Neural cell (in vitro differentiated cells): ENCODE results near the gene NSMF. TPM values are rescaled to one million over a fixed set of nuclear protein-coding genes. Genes with fewer than 3 reads are reported as not detected.

ENCODE experiments used
- H2AFZ ChIP-seq: fragments of 200-600, 300-800 bp; sonication (generic), shearing (Covaris generic); 2 replicates; pipeline ENCODE4 v1.6.0; 2014; ENCODE audit warnings: low read depth, mild to moderate bottlenecking, antibody characterized with exemption, low read length, moderate library complexity
- H3F3A ChIP-seq: fragments of 200-600 bp; shearing (Covaris generic); 2 replicates; pipeline ENCODE4 v1.6.1; 2016; ENCODE audit warnings: mild to moderate bottlenecking, moderate library complexity, mixed read lengths, antibody characterized with exemption, low read length; ENCODE audit not compliant: insufficient read depth, poor library complexity, severe bottlenecking
- H3K27ac ChIP-seq: fragments of 200-600, 300-800 bp; sonication (generic), shearing (Covaris generic); 2 replicates; pipeline ENCODE4 v1.5.1; 2014; ENCODE audit warnings: mild to moderate bottlenecking, low read length, moderate library complexity
- H3K27me3 ChIP-seq: fragments of 300-800, 200-600 bp; sonication (generic), shearing (Covaris generic); 2 replicates; pipeline ENCODE4 v1.6.0; 2014; ENCODE audit warnings: mild to moderate bottlenecking, low read depth, low read length, moderate library complexity; ENCODE audit not compliant: insufficient read depth
- H3K36me3 ChIP-seq: fragments of 300-800, 200-600 bp; sonication (generic), shearing (Covaris generic); 2 replicates; pipeline ENCODE4 v1.5.1; 2014; ENCODE audit warnings: mild to moderate bottlenecking, antibody characterized with exemption, low read length, moderate library complexity; ENCODE audit not compliant: insufficient read depth
- H3K4me2 ChIP-seq: fragments of 300-800, 200-600 bp; sonication (generic), shearing (Covaris generic); 2 replicates; pipeline ENCODE4 v1.6.0; 2014; ENCODE audit warnings: mild to moderate bottlenecking, low read length
- H3K4me3 ChIP-seq: fragments of 300-800, 200-600 bp; sonication (generic), shearing (Covaris generic); 2 replicates; pipeline ENCODE4 v1.5.1; 2014; ENCODE audit warnings: mild to moderate bottlenecking, low read length, moderate library complexity
- H3K79me2 ChIP-seq: fragments of 200-600 bp; shearing (Covaris generic); replicated peaks from 2 replicates; pipeline ENCODE4 v1.6.0; 2014; ENCODE audit warnings: mild to moderate bottlenecking, low read length, moderate library complexity; ENCODE audit not compliant: insufficient read depth
- H3K9ac ChIP-seq: fragments of 300-800, 200-600 bp; sonication (generic), shearing (Covaris generic); 2 replicates; pipeline ENCODE4 v1.6.1; 2016; ENCODE audit warnings: mild to moderate bottlenecking, low read length, mixed read lengths
- H3K9me2 ChIP-seq: fragments of 200-600 bp; shearing (Covaris generic); 2 replicates; pipeline ENCODE4 v1.6.1; 2016; ENCODE audit warnings: mild to moderate bottlenecking, low read length, mixed read lengths; ENCODE audit not compliant: insufficient read depth
- H3K9me3 ChIP-seq: fragments of 200-600, 300-800 bp; sonication (generic), shearing (Covaris generic); 2 replicates; pipeline ENCODE4 v1.6.1; 2016; ENCODE audit warnings: mild to moderate bottlenecking, mixed run types, low read length, moderate library complexity, mixed read lengths
- H4K20me1 ChIP-seq: fragments of 200-600 bp; shearing (Covaris generic); 2 replicates; pipeline ENCODE4 v1.6.1; 2016; ENCODE audit warnings: mild to moderate bottlenecking, mixed run types; ENCODE audit not compliant: insufficient read depth
- CTCF ChIP-seq: fragments of 450-650 bp; IDR thresholded peaks from 2 replicates; pipeline ENCODE4 v1.5.1; 2014; ENCODE audit warnings: antibody characterized with exemption, mild to moderate bottlenecking, moderate library complexity; ENCODE audit not compliant: poor library complexity, severe bottlenecking
- EP300 ChIP-seq: fragments of 450-650 bp; conservative IDR thresholded peaks from 2 replicates; pipeline ENCODE4 v1.6.1; 2014; ENCODE audit warnings: antibody characterized with exemption, mild to moderate bottlenecking, moderate library complexity; ENCODE audit not compliant: poor library complexity, severe bottlenecking
- EZH2 ChIP-seq: fragments of 200-600, 300-800 bp; shearing (Covaris generic), sonication (generic); IDR thresholded peaks from 2 replicates; pipeline ENCODE4 v1.6.1; 2014; ENCODE audit warnings: antibody characterized with exemption, low read length, borderline replicate concordance, mild to moderate bottlenecking; ENCODE audit not compliant: insufficient read depth, poor library complexity, severe bottlenecking
- MXI1 ChIP-seq: fragments of 450-650 bp; conservative IDR thresholded peaks from 2 replicates; pipeline ENCODE4 v1.6.1; 2014; ENCODE audit warnings: antibody characterized with exemption, mild to moderate bottlenecking; ENCODE audit not compliant: poor library complexity, severe bottlenecking
- POLR2AphosphoS5 ChIP-seq: IDR thresholded peaks from 2 replicates; pipeline ENCODE4 v1.6.1; 2012
- RAD21 ChIP-seq: fragments of 450-650 bp; conservative IDR thresholded peaks from 2 replicates; pipeline ENCODE4 v1.6.1; 2014; ENCODE audit warnings: antibody characterized with exemption, mild to moderate bottlenecking, moderate library complexity
- REST ChIP-seq: IDR thresholded peaks from 2 replicates; pipeline ENCODE4 v1.6.1; 2012; ENCODE audit warnings: borderline replicate concordance
- SMC3 ChIP-seq: fragments of 450-650 bp; conservative IDR thresholded peaks from 2 replicates; pipeline ENCODE4 v1.6.1; 2014; ENCODE audit warnings: antibody characterized with exemption, mild to moderate bottlenecking, moderate library complexity; ENCODE audit not compliant: poor library complexity
- TAF1 ChIP-seq: IDR thresholded peaks from 2 replicates; pipeline ENCODE4 v1.6.1; 2012; ENCODE audit warnings: low read depth
- polyA plus RNA-seq: library from polyadenylated mRNA; depleted of rRNA; stranded (reverse); fragments of >200 nt; gene quantifications from 2 replicates; pipeline ENCODE4 v1.2.3, GENCODE V29; 2014

The NSMF gene
- polyA plus RNA-seq, 1 donor from 2014 or later, result 51.2 TPM

GRCh38 chr9:137407590-137408300, 51.4 kb downstream of the NSMF start:
- H3F3A ChIP-seq, result no peaks in the 10 kb centered on the region
- H3K4me3 ChIP-seq, result peak overlapping the region; percentile 58
- no peaks in the 10 kb centered on the region for H3K79me2 ChIP-seq
- no peaks in the 10 kb centered on the region for H3K36me3 ChIP-seq
- H3K9ac ChIP-seq, result no peak overlapping the region
- no peaks in the 10 kb centered on the region for H3K9me3 ChIP-seq
- H3K4me2 ChIP-seq, result no peak overlapping the region
- H2AFZ ChIP-seq, result no peak overlapping the region
- H3K27ac ChIP-seq, result no peak overlapping the region
- TF ChIP-seq RAD21 (no peak), POLR2AphosphoS5 (no peak), TAF1 (no peak), REST (no peak), MXI1 (no peak), EZH2 (no peak), EP300 (no peak), CTCF (no peak), SMC3 (no peak)
- H3K9me2 ChIP-seq, result no peaks in the 10 kb centered on the region
- H4K20me1 ChIP-seq, result no peaks in the 10 kb centered on the region
- no peaks in the 10 kb centered on the region for H3K27me3 ChIP-seq

GRCh38 chr9:137406876-137407589, 52.1 kb downstream of the NSMF start:
- TF ChIP-seq CTCF (peak; percentile 83), SMC3 (peak; percentile 65), MXI1 (peak; percentile 31), EP300 (no peak), POLR2AphosphoS5 (no peak), EZH2 (no peak), RAD21 (peak; percentile 77), REST (no peak)
- H4K20me1 ChIP-seq, result no peaks in the 10 kb centered on the region
- H3K79me2 ChIP-seq, result no peaks in the 10 kb centered on the region
- H3K4me3 ChIP-seq, result peak overlapping the region; percentile 58
- H3K36me3 ChIP-seq, result no peaks in the 10 kb centered on the region
- H3K9me2 ChIP-seq, result no peaks in the 10 kb centered on the region
- H2AFZ ChIP-seq, result no peak overlapping the region
- H3K27ac ChIP-seq, result no peak overlapping the region
- H3F3A ChIP-seq, result no peaks in the 10 kb centered on the region
- no peaks in the 10 kb centered on the region for H3K9me3 ChIP-seq
- peak overlapping the region; percentile 46 for H3K9ac ChIP-seq
- H3K4me2 ChIP-seq, result no peak overlapping the region
- H3K27me3 ChIP-seq, result no peaks in the 10 kb centered on the region
